Small intestine (tissue), 7 donors: Measurements from ENCODE around the gene DOCK7. TPM values are rescaled to one million over a fixed set of nuclear protein-coding genes. Genes with fewer than 3 reads are reported as not detected.
A peak's percentile ranks its signal among the peaks of the same experiment; 100 is the strongest.
"Not testable (repeated sequence)": the region's sequence is repeated elsewhere in the genome, so short reads cannot be mapped to it uniquely, and the experiment has no call there.

ENCODE experiments used
- DNase-seq, 2 donors: peaks; one replicate each; pipeline versions ENCODE4 v3.0.0 to v3.0.0-alpha.2; 2013
- FAIRE-seq: peaks from 2 replicates; lab custom pipeline; 2012; peaks lifted over from hg19 to GRCh38; lab: Jason Lieb, UNC
- H3K27ac ChIP-seq, 3 donors: one replicate each; pipeline ENCODE4 v1.5.1; 2013; ENCODE audit warnings: low read length in 2 of 3, mild to moderate bottlenecking in 2 of 3, control low read depth in 1 of 3, inconsistent platforms in 1 of 3, low read depth in 1 of 3, moderate library complexity in 1 of 3
- H3K27me3 ChIP-seq, 3 donors: one replicate each; pipeline ENCODE4 v1.6.1; 2013; ENCODE audit warnings: low read length in 3 of 3, inconsistent platforms in 1 of 3; ENCODE audit not compliant: control insufficient read depth in 3 of 3, insufficient read depth in 3 of 3
- H3K36me3 ChIP-seq, 3 donors: one replicate each; pipeline ENCODE4 v1.6.1; 2013; ENCODE audit warnings: low read length in 3 of 3, inconsistent platforms in 1 of 3, low read depth in 1 of 3, mild to moderate bottlenecking in 1 of 3, moderate library complexity in 1 of 3; ENCODE audit not compliant: control insufficient read depth in 3 of 3, insufficient read depth in 2 of 3
- H3K4me1 ChIP-seq, 3 donors: one replicate each; pipeline ENCODE4 v1.6.1; 2013; ENCODE audit warnings: low read length in 2 of 3, inconsistent platforms in 1 of 3, low read depth in 1 of 3, mild to moderate bottlenecking in 1 of 3, moderate library complexity in 1 of 3; ENCODE audit not compliant: control insufficient read depth in 3 of 3, insufficient read depth in 2 of 3
- H3K4me3 ChIP-seq, 3 donors: one replicate each; pipeline ENCODE4 v1.5.1; 2013; ENCODE audit warnings: low read length in 3 of 3, control low read depth in 1 of 3, inconsistent platforms in 1 of 3, low read depth in 1 of 3, mild to moderate bottlenecking in 1 of 3, moderate library complexity in 1 of 3
- H3K9me3 ChIP-seq, 2 donors: one replicate each; pipeline ENCODE4 v1.6.1; 2013; ENCODE audit warnings: low read depth in 1 of 2, low read length in 1 of 2; ENCODE audit not compliant: control insufficient read depth in 2 of 2, insufficient read depth in 1 of 2
- WGBS, 3 donors: extraction: QIAGEN DNeasy Blood & Tissue Kit; methylation state at CpG; one replicate each; pipeline ENCODE4 v1.1.7; 2013; 5-methylcytosine and 5-hydroxymethylcytosine counted together
- polyA plus RNA-seq, 4 donors: library from polyadenylated mRNA; stranded (reverse) in 3 of 4; unstranded in 1 of 4; fragments of 200-250 nt in 3 of 4; fragments of 120-200 nt in 1 of 4; gene quantifications; one replicate each; pipeline versions ENCODE4 v1.2.1 to v1.2.3, GENCODE V29; 2013
- donor health status: healthy with polysubstance abuse.
- donor health status: control.
- donor health status: control.
- donor health status: Bipolar disorder and iron deficiency.
- donor health status: healthy.

Gene DOCK7
- polyA plus RNA-seq, 4 donors = 4.9 to 25.5 (median 7.0) TPM

- no peak for DNase-seq
- no peaks in the 10 kb centered on the region for H3K9me3 ChIP-seq
- H3K27me3 ChIP-seq = no peaks in the 10 kb centered on the region
- H3K4me3 ChIP-seq = no peak overlapping the region
- FAIRE-seq = no peak
- H3K27ac ChIP-seq = no peak overlapping the region
- H3K36me3 ChIP-seq = peaks cover 0 to 19% (median 6%) of the 10 kb centered on the region in 3 donors
- H3K4me1 ChIP-seq = no peaks in the 10 kb centered on the region
- WGBS, 3 donors = 51 to 78% (median 74%) methylated on average over 1 of the region's 1 CpG
These were observed 62.8 kb downstream of the DOCK7 start for GRCh38 chr1:62625415-62625814.

GRCh38 chr1:62621907-62622306 is 66.3 kb downstream of the DOCK7 start:
- H3K36me3 ChIP-seq = peaks cover 0 to 11% (median 0%) of the 10 kb centered on the region in 3 donors
- H3K4me1 ChIP-seq = no peaks in the 10 kb centered on the region
- DNase-seq (peak; percentile 2 to 36), FAIRE-seq (no peak)
- H3K27ac ChIP-seq = no peak overlapping the region
- 93 to 98% (median 95%) methylated on average over 1 of the region's 1 CpG for WGBS, 3 donors
- no peaks in the 10 kb centered on the region for H3K27me3 ChIP-seq
- H3K9me3 ChIP-seq = no peaks in the 10 kb centered on the region
- no peak overlapping the region for H3K4me3 ChIP-seq

- WGBS, 3 donors = 80 to 95% (median 86%) methylated on average over 1 of the region's 1 CpG
- no peak overlapping the region for H3K4me3 ChIP-seq
- H3K4me1 ChIP-seq = no peaks in the 10 kb centered on the region
- H3K27me3 ChIP-seq = no peaks in the 10 kb centered on the region
- FAIRE-seq (no peak), DNase-seq (no peak)
- H3K36me3 ChIP-seq = peaks cover 0 to 2% (median 0%) of the 10 kb centered on the region in 3 donors
- no peaks in the 10 kb centered on the region for H3K9me3 ChIP-seq
- no peak overlapping the region for H3K27ac ChIP-seq
These were observed 74.3 kb downstream of the DOCK7 start for GRCh38 chr1:62613890-62614289.

GRCh38 chr1:62613325-62613727 is 74.9 kb downstream of the DOCK7 start:
- Histone ChIP-seq H3K4me1 (peaks cover 0 to 2% (median 0%) of the 10 kb centered on the region in 3 donors), H3K4me3 (no peak overlapping the region), H3K36me3 (peaks cover 0 to 2% (median 0%) of the 10 kb centered on the region in 3 donors), H3K27me3 (no peaks in the 10 kb centered on the region), H3K27ac (no peak overlapping the region), H3K9me3 (no peaks in the 10 kb centered on the region)
- FAIRE-seq (no peak), DNase-seq (no peak)
- 80 to 95% (median 86%) methylated on average over 5 of the region's 5 CpGs for WGBS, 3 donors

- H3K9me3 ChIP-seq = no peaks in the 10 kb centered on the region
- H3K27me3 ChIP-seq = no peaks in the 10 kb centered on the region
- H3K27ac ChIP-seq = no peak overlapping the region
- peaks cover 0 to 2% (median 0%) of the 10 kb centered on the region in 3 donors for H3K36me3 ChIP-seq
- no peak for FAIRE-seq
- no peak overlapping the region for H3K4me3 ChIP-seq
- WGBS, 3 donors = 96 to 97% (median 97%) methylated on average over 2 of the region's 2 CpGs
- DNase-seq = no peak
- peaks cover 0 to 4% (median 0%) of the 10 kb centered on the region in 3 donors for H3K4me1 ChIP-seq
These were observed 75.4 kb downstream of the DOCK7 start for GRCh38 chr1:62612770-62613169.

- H3K27ac ChIP-seq, H3K4me1 ChIP-seq, H3K9me3 ChIP-seq, H3K36me3 ChIP-seq, H3K27me3 ChIP-seq, DNase-seq, FAIRE-seq, H3K4me3 ChIP-seq: not testable (repeated sequence)
- 100% methylated on average over 1 of the region's 1 CpG for WGBS, 3 donors
These were observed 77.6 kb downstream of the DOCK7 start for GRCh38 chr1:62610588-62610987.

GRCh38 chr1:62608905-62609304 is 79.3 kb downstream of the DOCK7 start:
- Histone ChIP-seq H3K36me3 (peaks cover 0 to 2% (median 0%) of the 10 kb centered on the region in 3 donors), H3K4me3 (no peak overlapping the region), H3K9me3 (no peaks in the 10 kb centered on the region), H3K4me1 (peaks cover 0 to 4% (median 0%) of the 10 kb centered on the region in 3 donors), H3K27me3 (no peaks in the 10 kb centered on the region), H3K27ac (no peak overlapping the region)
- no peak for FAIRE-seq
- peak; percentile 27 to 29 for DNase-seq

- 88 to 94% (median 91%) methylated on average over 2 of the region's 2 CpGs for WGBS, 3 donors
- H3K4me3 ChIP-seq = no peak overlapping the region
- FAIRE-seq = no peak
- no peaks in the 10 kb centered on the region for H3K27me3 ChIP-seq
- no peaks in the 10 kb centered on the region for H3K4me1 ChIP-seq
- H3K27ac ChIP-seq = no peak overlapping the region
- no peaks in the 10 kb centered on the region for H3K36me3 ChIP-seq
- DNase-seq = no peak
- H3K9me3 ChIP-seq = no peaks in the 10 kb centered on the region
These were observed 86.7 kb downstream of the DOCK7 start for GRCh38 chr1:62601457-62601856.

- FAIRE-seq (no peak), DNase-seq (no peak)
- Histone ChIP-seq H3K36me3 (no peaks in the 10 kb centered on the region), H3K4me1 (no peaks in the 10 kb centered on the region), H3K4me3 (no peak overlapping the region), H3K27me3 (no peaks in the 10 kb centered on the region), H3K27ac (no peak overlapping the region), H3K9me3 (no peaks in the 10 kb centered on the region)
- WGBS, 3 donors = 78 to 93% (median 90%) methylated on average over 5 of the region's 5 CpGs
These were observed 89.1 kb downstream of the DOCK7 start for GRCh38 chr1:62599044-62599443.
